Panc1 (cell line): Measurements from ENCODE around the gene ZMIZ2.

Source experiments
- POLR2AphosphoS5 ChIP-seq: IDR thresholded peaks from 2 replicates; pipeline ENCODE4 v1.6.1; 2012; ENCODE audit warnings: mild to moderate bottlenecking, low read depth, low read length, moderate library complexity
- TCF7L2 ChIP-seq: IDR thresholded peaks from 2 replicates; pipeline ENCODE4 v1.6.1; 2011; ENCODE audit warnings: mild to moderate bottlenecking, low read depth, low read length, inconsistent platforms
- TF ChIP-seq, protein P1 (sequence below): fragments of 450-650 bp; IDR thresholded peaks from 2 replicates; pipeline ENCODE4 v1.5.1; 2017; ENCODE audit warnings: mild to moderate bottlenecking
- TF ChIP-seq, protein P2 (sequence below), 2 experiments: IDR thresholded peaks; 2 replicates each; pipeline ENCODE4 v1.6.1; 2011 to 2012; ENCODE audit warnings: low read depth in 2 of 2, control low read depth in 1 of 2, low read length in 1 of 2, mild to moderate bottlenecking in 1 of 2, moderate library complexity in 1 of 2; ENCODE audit not compliant: insufficient read depth in 1 of 2

DNA sequence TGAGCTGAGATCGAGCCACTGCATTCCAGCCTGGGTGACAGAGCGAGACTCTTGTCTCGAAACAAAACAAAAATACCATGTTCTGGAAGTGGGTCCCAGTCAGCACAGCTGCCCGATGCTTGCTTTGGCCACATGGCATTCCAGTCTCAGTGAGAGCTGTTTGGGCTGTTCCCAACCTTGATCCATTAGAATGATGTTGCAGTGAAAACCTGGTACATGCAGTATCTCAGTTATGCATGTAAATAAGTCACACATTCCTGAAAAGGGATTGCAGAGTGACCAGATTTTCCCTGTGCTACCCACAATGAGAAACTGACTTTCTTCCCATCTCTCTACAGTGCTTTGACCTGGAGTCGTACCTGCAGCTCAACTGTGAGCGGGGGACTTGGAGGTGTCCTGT lies 15.4 kb downstream of the ZMIZ2 start:
- TF ChIP-seq, protein P1, sequence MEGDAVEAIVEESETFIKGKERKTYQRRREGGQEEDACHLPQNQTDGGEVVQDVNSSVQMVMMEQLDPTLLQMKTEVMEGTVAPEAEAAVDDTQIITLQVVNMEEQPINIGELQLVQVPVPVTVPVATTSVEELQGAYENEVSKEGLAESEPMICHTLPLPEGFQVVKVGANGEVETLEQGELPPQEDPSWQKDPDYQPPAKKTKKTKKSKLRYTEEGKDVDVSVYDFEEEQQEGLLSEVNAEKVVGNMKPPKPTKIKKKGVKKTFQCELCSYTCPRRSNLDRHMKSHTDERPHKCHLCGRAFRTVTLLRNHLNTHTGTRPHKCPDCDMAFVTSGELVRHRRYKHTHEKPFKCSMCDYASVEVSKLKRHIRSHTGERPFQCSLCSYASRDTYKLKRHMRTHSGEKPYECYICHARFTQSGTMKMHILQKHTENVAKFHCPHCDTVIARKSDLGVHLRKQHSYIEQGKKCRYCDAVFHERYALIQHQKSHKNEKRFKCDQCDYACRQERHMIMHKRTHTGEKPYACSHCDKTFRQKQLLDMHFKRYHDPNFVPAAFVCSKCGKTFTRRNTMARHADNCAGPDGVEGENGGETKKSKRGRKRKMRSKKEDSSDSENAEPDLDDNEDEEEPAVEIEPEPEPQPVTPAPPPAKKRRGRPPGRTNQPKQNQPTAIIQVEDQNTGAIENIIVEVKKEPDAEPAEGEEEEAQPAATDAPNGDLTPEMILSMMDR: no peak
- no peak for TF ChIP-seq TCF7L2
- TF ChIP-seq POLR2AphosphoS5: no peak
- TF ChIP-seq, protein P2, sequence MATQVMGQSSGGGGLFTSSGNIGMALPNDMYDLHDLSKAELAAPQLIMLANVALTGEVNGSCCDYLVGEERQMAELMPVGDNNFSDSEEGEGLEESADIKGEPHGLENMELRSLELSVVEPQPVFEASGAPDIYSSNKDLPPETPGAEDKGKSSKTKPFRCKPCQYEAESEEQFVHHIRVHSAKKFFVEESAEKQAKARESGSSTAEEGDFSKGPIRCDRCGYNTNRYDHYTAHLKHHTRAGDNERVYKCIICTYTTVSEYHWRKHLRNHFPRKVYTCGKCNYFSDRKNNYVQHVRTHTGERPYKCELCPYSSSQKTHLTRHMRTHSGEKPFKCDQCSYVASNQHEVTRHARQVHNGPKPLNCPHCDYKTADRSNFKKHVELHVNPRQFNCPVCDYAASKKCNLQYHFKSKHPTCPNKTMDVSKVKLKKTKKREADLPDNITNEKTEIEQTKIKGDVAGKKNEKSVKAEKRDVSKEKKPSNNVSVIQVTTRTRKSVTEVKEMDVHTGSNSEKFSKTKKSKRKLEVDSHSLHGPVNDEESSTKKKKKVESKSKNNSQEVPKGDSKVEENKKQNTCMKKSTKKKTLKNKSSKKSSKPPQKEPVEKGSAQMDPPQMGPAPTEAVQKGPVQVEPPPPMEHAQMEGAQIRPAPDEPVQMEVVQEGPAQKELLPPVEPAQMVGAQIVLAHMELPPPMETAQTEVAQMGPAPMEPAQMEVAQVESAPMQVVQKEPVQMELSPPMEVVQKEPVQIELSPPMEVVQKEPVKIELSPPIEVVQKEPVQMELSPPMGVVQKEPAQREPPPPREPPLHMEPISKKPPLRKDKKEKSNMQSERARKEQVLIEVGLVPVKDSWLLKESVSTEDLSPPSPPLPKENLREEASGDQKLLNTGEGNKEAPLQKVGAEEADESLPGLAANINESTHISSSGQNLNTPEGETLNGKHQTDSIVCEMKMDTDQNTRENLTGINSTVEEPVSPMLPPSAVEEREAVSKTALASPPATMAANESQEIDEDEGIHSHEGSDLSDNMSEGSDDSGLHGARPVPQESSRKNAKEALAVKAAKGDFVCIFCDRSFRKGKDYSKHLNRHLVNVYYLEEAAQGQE (IDR thresholded peaks at IDR 0.05; ENCODE audit: insufficient read depth in 1 of 2, low read depth in 2 of 2, low read length in 1 of 2): no peak
